ENCODE data around the gene LENG9.

Gene LENG9

DNA sequence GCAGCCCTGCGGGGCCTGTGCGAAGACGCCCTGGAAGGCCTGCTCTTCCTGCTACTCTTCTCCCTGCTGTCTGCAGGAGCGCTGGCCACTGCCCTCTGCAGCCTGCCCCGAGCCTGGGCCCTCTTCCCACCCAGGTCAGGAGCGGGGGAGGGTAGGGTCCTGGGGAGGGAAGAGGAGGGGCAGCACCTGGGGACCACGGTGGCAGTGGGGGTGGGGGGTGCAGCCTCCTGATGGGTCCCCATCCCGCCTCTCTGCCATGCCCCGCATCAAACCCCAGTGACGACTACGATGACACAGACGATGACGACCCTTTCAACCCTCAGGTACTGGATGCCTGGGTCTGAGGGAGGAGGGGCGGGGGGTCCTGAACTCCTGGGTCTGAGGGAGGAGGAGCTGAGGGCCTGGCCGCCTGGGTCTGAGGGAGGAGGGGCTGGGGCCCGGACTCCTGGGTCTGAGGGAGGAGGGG, 28.0 kb downstream of the LENG9 start:
- no peak for DNase-seq

DNA sequence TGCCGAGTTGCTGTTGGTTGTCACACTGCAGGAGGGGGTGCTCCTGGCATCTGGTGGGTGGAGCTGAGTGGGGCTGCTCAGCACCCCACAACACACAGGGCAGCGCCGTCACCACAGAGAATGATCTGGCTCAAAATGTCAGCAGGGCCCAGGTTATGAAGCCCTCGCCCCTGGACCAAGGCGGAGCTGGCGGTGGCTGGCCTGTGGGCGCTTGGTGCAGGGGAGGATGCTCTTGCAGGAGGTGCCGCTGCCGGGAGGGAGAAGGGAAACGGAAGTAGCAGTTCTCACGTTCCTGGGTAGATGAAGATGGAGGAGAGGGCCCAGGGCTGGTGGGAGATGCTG, 28.7 kb downstream of the LENG9 start:
- DNase-seq, result no peak

DNA sequence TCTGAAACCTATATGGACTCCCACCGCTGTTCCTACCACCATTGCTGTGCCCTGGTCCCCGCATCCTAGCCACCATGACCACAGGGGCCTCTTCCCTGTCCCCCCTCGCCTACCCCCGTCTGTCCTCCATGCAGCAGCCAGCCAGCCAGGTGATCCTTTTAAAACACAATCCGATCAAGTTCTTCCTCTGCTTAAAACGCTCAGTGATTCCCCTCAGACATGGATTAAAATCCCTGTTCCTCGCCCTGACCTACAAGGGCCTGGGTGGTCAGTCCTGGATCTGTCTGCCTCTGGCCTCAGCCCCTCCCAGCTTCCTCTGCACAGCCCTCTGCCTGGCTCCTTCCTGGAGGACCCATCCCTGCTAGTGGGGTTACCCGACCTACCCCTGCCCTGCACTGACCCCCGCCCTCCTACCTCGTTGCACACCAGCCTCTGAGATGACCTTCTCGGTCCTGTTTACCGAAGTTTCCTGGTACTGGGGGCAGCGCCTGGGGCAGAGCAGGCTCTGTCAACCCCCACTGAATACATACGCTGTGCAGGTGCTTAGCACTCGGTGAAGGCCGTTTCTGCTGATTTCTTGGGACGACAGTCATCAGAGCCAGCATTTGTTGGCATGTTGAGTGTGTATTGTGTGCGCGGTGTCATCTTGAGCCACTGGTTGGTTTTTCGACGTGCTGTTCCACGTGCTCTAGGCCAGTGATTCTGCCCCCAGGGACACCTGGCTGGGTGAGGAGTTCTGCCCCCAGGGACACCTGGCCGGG, 29.3 kb downstream of the LENG9 start:
- no peak for DNase-seq

DNA sequence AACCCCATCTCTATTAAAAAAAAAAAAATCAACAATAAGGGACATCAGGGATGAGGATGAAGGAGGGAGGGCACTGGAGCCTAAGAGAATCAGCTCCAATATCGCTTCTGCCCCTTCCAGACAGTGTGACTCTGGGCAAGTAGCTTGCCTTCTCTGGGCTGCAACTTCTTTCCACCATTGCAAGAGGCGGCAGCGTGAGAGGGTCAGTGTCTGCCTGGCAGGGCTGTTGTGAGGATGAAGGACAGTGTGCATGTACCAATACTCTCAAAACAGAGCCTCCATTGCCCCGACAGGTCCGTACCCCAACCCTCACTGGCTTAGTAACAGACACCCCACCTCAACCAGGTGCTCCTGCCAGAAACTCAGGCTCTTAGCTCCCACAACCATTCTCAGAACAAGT, 29.9 kb downstream of the LENG9 start:
- no peak for DNase-seq

DNA sequence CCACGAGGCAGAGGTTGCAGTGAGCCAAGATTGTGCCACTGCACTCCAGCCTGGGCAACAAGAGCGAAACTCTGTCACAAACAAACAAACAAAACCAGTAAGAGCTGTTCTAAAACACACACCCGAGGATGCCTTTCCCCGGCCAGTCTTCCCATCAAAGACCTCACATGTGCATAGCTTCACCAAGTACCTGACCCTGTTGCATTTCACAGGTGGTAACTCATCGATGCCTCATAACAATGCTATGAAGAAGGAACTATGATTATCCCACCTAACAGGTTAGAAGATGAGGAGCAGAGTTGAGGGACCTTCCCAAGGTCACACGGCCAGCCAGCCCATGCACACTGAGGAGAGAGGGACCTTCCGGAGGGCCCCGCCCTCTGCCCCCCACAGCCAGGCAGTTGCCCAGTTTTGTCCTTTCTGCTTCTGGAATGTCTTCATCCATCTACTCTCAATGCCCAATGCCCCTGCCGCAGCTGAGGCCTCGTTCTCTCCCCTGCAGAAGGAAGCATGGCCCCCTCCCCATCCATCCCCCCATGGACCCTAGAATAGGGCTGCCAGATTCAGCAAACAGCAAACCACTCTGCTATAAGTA, 31.3 kb downstream of the LENG9 start:
- no peak for DNase-seq

DNA sequence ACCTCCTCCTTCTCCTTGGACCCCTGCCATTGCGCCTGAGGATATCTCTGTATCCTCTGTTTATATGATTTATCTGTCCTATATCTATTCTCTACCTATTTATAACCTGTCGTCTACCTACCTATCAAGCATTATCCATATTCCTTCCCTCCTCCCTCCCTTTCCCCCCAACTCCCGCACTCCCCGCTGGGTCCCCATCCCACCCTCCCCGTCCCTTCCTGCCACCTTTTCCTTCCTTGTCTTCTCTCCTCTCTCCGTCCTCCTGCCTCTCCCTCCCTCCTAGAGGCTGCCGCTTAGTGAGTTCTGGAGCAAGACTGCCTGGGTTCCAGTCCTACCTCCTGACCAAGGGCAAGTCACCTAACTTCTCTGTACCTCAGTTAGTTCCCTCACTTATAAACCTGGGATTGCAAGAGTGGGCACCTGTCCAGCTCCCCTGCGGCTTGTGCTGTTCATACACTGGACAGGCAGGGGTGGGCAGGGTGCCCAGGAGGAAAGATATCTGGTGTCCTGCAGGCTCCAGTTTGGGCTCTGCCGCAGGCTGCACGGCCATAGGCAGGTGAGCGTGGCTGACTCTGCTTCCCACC, 32.2 kb downstream of the LENG9 start:
- no peak for DNase-seq

DNA sequence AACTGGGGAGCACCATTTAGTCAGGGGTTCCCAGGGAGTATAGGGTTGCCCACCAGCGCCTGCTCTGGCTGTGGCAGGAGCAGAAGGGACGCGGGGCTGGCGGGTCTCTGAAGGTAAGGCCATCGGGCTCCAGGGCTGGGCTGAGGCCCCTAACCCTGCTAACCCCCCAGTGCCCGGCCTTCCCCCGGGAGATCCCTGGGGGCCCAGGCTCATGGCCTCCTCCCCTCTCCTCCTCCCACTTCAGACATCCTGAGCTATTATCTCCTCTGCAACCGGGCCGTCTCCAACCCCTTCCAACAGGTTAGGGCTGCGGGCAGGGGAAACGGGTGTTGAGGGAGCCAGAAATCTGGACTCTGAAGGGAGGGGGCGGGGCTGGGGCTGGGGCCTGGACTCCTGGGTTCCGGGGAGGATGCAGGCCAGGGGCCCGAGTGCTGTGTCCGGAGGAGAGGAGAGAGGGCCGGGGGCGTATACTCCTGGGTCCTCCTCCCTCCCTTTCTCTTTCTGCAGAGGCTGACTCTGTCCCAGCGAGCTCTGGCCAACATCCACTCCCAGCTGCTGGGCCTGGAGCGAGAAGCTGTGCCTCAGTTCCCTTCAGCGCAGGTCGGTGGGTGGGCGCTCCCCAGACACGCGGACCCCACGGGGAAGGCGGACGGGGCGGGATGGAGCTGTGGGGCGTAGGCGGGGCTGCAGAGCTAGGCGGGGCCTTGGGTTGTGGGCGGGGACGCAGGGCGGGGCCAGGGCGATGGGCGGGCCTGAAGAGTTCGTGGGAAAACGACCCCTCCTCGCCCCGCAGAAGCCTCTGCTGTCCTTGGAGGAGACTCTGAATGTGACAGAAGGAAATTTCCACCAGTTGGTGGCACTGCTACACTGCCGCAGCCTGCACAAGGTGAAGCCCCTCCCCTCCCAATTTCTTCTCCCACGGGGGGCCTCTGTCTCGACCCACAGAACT, 33.0 kb downstream of the LENG9 start:
- peak; percentile 51 for DNase-seq

DNA sequence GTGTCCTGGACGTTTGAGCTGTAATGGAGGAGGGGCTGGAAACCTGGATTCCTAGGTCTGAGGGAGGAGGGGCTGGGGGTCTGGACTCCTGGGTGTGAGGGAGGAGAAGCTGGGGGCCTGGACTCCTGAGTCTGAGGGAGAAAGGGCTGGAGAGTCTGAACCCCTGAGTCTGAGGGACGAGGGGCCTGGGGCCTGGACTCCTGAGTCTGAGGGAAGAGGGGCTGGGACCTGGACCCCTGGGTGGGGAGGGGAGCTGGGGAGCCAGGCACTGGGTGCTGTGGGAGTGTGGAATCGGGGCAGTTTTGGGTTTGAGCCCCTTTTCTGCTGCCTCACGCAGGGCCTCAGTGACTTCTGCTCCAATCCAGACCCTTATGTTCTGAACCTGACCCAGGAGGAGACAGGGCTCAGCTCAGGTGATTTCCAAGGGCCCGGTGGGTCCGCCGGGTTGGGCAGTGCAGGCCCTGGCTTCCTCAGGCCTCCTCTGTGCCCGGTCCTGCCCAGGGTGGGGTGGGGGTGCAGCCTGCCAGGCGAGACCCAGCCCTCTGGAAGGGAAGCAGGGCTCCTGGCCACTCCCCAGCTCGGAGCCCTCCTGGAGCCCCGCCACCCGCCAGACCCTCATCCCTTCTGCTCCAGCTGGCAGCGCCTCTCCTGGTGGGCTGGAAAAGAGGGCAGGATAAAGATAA, 33.9 kb downstream of the LENG9 start:
- DNase-seq, result no peak

DNA sequence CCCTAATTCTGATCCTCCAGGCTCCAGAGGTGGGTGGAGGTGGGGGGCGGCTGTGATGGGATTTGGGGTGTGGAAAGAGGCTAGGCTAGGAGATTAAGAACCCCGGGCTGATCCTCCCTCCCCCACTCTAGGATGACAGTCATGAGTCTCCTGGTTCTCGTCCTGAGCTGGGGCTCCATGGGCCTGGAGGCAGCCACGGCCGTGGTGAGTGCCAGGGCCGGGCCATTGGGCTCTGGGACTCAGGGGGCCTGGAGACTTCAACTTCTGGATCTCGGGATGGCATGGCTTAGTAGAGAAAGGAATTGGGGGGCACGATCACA, 34.4 kb downstream of the LENG9 start:
- no peak for DNase-seq

DNA sequence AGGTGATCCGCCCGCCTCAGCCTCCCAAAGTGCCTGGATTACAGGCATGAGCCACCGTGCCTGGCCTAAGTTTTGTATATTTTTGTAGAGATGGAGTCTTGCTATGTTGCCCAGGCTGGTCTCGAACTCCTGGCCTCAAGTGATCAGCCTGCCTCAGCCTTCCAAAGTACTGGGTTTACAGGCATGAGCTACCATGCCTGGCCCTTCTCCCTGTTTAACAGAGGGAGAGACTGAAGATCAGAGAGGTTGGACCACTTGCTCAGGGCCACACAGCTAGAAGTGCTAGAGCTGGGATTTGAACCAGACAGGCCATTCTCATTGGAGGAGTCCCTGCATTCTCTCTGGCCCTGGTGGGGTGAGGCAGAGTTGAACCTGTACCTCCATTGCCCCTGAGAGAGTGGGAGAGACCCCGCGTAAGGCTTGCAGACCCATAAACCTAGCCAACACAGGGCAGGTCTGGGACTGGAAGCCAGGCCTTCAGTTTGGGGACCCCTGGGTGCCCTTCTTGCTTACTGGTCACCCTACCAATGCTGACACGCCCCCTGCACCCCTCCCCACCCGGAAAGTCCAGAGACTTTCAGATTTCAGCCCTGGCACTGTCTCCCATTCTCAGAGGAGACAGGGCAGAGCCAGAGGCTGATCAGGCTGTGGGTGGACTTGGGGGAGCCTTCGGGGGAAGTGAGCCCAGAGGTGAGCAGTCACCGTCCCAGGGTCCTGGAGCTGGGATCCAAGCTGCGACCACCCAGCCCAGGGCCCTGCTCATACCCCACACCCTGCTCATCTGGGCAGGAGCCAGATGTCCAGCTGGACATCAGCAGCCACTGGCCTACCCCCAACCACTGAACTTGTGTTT, 35.0 kb downstream of the LENG9 start:
- no peak for DNase-seq

DNA sequence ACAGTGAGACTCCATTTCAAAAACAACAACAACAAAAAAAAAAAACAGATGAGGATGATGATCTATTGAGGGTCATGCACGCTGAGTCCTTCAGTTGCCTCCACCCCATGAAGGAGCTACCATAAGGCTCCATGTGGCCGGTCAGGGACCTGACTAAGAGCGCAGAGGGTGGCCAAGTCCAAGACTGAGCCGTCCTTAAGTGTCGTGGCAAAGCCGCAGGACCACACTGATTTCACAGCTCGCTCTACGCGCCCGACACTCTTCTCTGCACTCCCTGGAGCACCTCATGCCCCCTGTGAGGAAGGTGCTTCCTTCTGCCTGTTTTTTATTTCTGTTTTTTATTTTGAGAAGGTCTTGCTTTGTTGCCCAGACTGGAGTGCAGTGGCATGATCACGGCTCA, 36.0 kb downstream of the LENG9 start:
- no peak for DNase-seq

DNA sequence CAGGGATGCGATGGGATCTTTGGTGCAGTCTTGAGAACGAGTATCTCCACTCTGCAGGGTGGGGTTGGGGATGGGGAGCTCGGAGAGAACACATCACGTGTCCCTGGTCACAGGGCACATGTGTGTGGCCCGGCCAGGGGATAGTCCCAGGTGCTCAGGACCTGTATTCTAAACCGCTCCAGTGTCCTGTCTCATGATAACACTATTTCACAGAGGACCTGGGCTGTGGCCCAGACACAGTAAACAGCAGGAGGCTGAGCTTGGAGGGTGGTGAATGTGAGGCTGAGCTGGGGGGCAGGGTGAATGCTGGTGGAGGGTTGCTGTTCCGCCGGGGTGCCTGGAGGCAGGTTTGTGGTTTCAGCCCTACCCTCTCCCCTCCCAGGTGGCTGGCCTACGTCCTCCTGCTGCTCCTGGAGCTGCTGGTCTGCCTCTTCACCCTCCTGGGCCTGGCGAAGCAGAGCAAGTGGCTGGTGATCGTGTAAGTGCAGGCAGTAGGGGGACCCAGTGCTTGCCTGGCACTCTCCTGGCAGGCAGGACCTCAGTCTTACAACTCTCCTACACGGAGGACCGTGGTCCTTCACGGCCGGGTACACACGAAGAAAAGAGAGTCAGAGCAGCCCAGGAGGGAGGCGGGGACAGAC, 37.2 kb downstream of the LENG9 start:
- DNase-seq, result no peak

DNA sequence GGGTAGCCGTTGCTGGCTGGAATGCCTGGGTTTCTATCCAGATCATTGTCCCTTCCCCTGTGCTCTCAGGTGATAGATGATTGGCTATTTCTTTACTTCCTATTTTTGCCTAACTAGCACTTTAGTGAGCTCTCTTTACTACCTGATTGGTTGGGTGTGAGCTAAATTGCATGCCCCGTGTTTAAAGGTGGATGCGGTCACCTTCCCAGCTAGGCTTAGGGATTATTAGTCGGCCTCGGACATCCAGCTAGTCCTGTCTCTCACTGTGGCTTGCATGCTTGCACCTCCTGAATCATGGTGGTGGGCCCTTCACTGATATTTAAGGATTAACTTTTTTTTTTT, 38.2 kb downstream of the LENG9 start:
- DNase-seq, result no peak

DNA sequence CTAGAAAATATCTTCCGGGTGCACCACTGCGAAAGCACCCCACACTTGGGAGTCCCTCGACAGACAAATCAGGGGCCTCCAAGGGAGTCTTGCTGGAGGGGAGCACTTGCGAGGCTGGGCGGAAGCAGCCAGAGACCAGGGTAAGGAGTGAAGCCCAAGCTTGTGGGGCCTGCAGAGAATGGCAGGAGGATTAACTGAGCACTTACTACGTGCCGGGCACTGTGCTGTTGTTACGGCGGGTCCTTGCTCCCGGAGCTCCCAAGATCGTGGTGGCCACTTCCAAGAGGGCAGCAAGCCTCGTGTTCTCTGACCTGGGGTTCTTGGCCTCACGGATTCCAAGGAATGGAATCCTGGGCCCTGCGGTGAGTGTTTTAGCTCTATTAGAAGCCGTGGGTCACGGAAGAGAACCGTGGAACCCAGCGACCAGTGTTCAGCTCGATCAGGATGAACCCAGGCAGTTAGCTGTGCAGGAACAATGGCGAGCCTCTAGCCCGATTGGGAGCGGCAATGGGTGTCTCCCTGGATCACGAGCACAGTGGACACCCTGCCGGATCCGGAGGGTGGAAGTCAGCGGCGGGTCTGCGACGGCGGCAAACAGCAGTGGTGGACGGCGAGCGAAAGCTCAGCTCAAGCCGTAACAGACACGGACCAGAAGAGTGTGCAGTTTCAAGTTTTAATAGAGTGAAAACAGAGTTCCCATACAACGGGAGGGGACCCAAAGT, 38.8 kb downstream of the LENG9 start:
- DNase-seq, result no peak

DNA sequence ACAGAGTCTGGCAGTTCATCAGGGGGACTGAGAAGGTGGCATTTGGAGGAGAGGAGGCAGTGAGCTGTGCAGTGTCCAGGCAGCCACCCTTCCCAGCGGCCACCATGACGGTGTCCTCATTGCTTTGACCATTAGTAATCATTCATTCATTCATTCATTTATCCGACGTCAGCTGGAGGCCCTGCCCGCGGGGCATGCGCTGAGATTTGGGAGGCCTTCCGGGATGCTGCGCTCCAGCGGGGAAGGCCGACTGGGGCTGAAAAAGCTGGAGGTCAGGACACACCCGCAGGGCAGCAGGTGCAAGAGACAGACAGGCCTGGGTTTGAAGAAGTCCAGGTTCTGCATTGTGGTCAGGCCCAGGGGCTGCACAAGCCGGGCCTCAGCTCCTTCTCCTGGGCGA, 39.4 kb downstream of the LENG9 start:
- no peak for DNase-seq

DNA sequence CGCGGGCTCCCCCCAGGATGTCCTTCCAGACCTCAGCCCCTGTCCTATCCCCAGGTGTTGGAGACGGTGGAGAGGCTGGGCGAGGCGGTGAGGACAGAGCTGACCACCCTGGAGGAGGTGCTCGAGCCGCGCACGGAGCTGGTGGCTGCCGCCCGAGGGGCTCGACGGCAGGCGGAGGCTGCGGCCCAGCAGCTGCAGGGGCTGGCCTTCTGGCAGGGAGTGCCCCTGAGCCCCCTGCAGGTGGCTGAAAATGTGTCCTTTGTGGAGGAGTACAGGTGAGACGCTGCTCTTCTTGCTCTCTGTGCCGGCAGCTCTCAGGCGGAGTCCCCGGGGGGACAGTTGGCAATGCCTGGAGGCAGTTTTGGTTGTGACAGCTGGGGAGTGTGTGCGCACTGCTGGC, 41.4 kb downstream of the LENG9 start:
- no peak for DNase-seq

DNA sequence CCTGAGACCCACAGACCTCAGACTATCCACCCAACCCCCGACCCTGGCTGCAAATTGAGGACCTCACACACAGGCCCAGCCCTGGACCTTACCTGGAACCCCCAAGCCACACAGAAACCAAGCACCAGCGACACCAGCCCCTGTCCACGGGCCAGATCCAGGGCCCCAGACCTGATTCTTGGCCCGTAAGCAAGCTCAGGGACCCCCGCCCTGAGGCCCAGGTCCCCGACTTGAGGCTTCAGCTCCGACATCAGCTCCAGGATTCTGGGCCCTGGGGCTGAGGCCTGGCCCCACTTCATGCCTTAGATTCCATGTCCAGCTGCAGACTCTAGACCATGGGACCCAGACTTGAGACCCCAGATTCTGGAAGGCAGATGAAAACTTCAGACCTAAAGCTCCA, 42.1 kb downstream of the LENG9 start:
- DNase-seq, result no peak

DNA sequence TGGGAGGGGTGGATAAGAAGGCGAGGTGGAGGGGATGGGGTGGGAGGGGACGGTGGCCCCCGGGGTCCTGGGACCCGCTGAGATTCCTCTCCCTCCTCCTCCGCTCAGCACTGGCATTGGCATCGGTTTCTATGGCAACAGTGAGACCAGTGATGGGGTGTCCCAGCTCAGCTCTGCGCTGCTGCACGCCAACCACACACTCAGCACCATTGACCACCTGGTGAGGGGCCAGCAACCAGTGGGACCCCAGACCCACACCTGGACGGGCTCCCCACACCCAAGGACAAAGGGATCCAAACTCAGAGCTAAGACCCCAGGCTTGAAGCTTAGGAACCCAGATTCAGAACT, 42.4 kb downstream of the LENG9 start:
- no peak for DNase-seq

DNA sequence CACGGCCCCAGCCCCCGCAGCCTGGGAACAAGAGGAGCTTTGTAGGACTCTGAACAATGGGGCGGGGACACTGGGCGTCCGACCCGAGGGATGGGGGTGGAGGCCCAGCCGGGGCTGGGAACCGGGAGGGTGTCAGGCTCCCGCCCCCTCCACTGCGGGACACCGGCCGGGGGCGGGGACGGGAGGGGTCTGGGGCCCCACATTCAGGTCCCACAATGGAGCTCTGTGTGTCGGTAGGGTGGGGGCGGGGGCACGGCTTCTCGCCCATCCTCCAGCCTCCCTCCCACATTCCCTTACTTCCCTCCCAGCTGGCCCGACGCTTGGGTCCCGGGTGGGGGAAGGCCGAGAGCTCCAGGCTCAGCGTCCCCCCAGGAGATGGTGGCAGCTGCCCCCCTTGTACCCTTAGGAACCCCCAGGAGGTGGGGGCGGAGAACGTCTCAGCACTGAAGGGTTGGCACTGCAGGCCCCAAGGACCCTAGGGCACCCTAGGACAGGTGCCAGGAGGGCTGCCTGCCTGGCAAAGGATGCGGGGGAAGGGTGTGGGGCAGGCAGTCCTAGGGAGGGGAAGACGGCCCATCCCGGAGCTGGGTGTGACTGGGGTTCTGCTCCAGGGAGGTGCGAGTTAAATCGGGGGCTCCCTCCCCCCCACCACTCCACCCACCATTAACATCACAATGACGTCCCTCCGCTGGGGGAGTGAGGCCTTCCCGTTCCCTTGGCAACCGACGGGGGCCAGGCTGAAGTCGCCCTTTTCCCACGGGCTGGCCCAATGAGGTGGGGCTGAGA, 43.0 kb downstream of the LENG9 start:
- DNase-seq, result no peak

DNA sequence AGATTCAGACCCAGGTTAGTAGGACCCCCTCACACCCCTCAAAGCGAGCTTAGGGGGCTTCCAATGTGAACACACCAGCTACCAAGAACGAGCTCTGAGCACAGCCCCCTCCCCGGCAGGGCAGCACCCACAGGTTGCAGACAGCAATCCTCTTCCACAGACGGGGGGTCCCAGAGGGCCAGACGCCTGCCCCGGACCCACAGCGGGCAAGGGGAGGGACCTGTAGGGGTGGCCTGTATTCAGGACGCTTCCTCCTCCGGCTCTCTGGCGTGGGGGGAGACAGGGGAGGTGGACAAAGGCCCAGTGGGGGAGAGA, 43.6 kb downstream of the LENG9 start:
- no peak for DNase-seq
